OCI-LY1 (cell line): ENCODE results near the gene BUB1.

ENCODE experiments used
- H2AFZ ChIP-seq: fragments of 200-600 bp; sonication (generic), shearing (Covaris generic); 2 replicates; pipeline ENCODE4 v1.6.0; 2014; ENCODE audit warnings: antibody characterized with exemption, mild to moderate bottlenecking, low read length
- H3F3A ChIP-seq: fragments of 200-600 bp; sonication (generic), shearing (Covaris generic); 2 replicates; pipeline ENCODE4 v1.6.0; 2014; ENCODE audit warnings: mild to moderate bottlenecking, antibody characterized with exemption, low read length, moderate library complexity; ENCODE audit not compliant: insufficient read depth
- H3K27ac ChIP-seq: fragments of 200-600 bp; sonication (generic); 2 replicates; pipeline ENCODE4 v1.5.1; 2014; ENCODE audit warnings: low read length, mixed run types, mild to moderate bottlenecking, low read depth; ENCODE audit not compliant: poor library complexity, severe bottlenecking
- H3K27me3 ChIP-seq: fragments of 200-600 bp; sonication (generic); 2 replicates; pipeline ENCODE4 v1.6.0; 2014; ENCODE audit warnings: antibody characterized with exemption, mild to moderate bottlenecking, low read length, moderate library complexity; ENCODE audit not compliant: insufficient read depth
- H3K36me3 ChIP-seq: fragments of 200-600 bp; sonication (generic); 2 replicates; pipeline ENCODE4 v1.6.1; 2014; ENCODE audit warnings: mild to moderate bottlenecking, antibody characterized with exemption, low read length, moderate library complexity, mixed read lengths; ENCODE audit not compliant: insufficient read depth
- H3K4me1 ChIP-seq: fragments of 200-600 bp; sonication (generic); 2 replicates; pipeline ENCODE4 v1.5.1; 2014; ENCODE audit warnings: mild to moderate bottlenecking, low read length, moderate library complexity; ENCODE audit not compliant: insufficient read depth, severe bottlenecking
- H3K4me2 ChIP-seq: fragments of 200-600 bp; sonication (generic), shearing (Covaris generic); 2 replicates; pipeline ENCODE4 v1.6.1; 2014; ENCODE audit warnings: low read length
- H3K4me3 ChIP-seq: fragments of 200-600 bp; sonication (generic); 2 replicates; pipeline ENCODE4 v1.5.1; 2014; ENCODE audit warnings: low read length, low read depth, mild to moderate bottlenecking, mixed read lengths; ENCODE audit not compliant: poor library complexity, severe bottlenecking
- H3K79me2 ChIP-seq: fragments of 200-600 bp; shearing (Covaris generic); 2 replicates; pipeline ENCODE4 v1.6.1; 2016; ENCODE audit warnings: mixed run types, low read length, mixed read lengths; ENCODE audit not compliant: insufficient read depth
- H3K9ac ChIP-seq: fragments of 200-600 bp; sonication (generic), shearing (Covaris generic); 2 replicates; pipeline ENCODE4 v1.6.1; 2014; ENCODE audit warnings: mild to moderate bottlenecking, low read length, mixed read lengths
- H3K9me2 ChIP-seq: fragments of 200-600 bp; sonication (generic), shearing (Covaris generic); 2 replicates; pipeline ENCODE4 v1.6.1; 2014; ENCODE audit warnings: low read depth, mild to moderate bottlenecking, low read length, mixed read lengths
- H3K9me3 ChIP-seq: fragments of 200-600 bp; shearing (Covaris generic); 2 replicates; pipeline ENCODE4 v1.6.1; 2014; ENCODE audit warnings: low read length, mixed read lengths
- H4K20me1 ChIP-seq: fragments of 200-600 bp; sonication (generic), shearing (Covaris generic); 2 replicates; pipeline ENCODE4 v1.6.0; 2016; ENCODE audit warnings: mild to moderate bottlenecking, low read length; ENCODE audit not compliant: insufficient read depth
- EZH2 ChIP-seq: fragments of 200-600 bp; sonication (generic), shearing (Covaris generic); IDR thresholded peaks from 2 replicates; pipeline ENCODE4 v1.8.0; 2017; ENCODE audit warnings: borderline replicate concordance, mixed run types, mild to moderate bottlenecking, antibody characterized with exemption, low read length, moderate library complexity, mixed read lengths
- TF ChIP-seq, protein P1 (sequence below): fragments of 200-600 bp; sonication (generic), shearing (Covaris generic); IDR thresholded peaks from 2 replicates; pipeline ENCODE4 v1.5.1; 2017; ENCODE audit warnings: mild to moderate bottlenecking, antibody characterized with exemption, low read length, moderate library complexity, mixed read lengths

Gene BUB1

DNA sequence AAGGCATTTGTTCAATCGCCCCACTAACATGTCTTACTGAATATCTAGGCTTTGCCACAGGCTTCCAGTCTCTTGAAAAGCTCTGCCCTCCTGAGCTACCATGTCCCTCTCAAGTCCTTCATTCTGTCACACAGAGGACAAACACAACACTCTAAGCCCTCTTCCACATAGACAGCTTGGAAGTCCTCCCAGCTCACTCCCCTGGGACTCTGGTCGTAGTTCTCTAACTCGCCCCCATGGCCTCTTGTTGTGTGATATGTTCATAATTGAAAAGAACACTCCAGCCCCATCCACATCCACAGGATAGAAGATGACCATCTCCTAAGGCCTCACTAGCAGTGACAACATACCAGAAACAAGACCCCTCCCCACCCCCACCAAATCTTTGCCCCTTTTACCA lies 37.9 kb downstream of the BUB1 start:
- no peaks in the 10 kb centered on the region for H3K79me2 ChIP-seq
- H3F3A ChIP-seq, result no peaks in the 10 kb centered on the region
- no peak overlapping the region for H2AFZ ChIP-seq
- peaks cover 83% of the 10 kb centered on the region for H3K36me3 ChIP-seq
- no peaks in the 10 kb centered on the region for H3K4me1 ChIP-seq
- H3K4me2 ChIP-seq, result no peak overlapping the region
- no peak overlapping the region for H3K9ac ChIP-seq
- H3K9me2 ChIP-seq, result no peaks in the 10 kb centered on the region
- no peak for TF ChIP-seq EZH2
- TF ChIP-seq, protein P1, sequence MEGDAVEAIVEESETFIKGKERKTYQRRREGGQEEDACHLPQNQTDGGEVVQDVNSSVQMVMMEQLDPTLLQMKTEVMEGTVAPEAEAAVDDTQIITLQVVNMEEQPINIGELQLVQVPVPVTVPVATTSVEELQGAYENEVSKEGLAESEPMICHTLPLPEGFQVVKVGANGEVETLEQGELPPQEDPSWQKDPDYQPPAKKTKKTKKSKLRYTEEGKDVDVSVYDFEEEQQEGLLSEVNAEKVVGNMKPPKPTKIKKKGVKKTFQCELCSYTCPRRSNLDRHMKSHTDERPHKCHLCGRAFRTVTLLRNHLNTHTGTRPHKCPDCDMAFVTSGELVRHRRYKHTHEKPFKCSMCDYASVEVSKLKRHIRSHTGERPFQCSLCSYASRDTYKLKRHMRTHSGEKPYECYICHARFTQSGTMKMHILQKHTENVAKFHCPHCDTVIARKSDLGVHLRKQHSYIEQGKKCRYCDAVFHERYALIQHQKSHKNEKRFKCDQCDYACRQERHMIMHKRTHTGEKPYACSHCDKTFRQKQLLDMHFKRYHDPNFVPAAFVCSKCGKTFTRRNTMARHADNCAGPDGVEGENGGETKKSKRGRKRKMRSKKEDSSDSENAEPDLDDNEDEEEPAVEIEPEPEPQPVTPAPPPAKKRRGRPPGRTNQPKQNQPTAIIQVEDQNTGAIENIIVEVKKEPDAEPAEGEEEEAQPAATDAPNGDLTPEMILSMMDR, result no peak
- no peaks in the 10 kb centered on the region for H3K9me3 ChIP-seq
- no peaks in the 10 kb centered on the region for H3K27me3 ChIP-seq
- H3K27ac ChIP-seq, result no peak overlapping the region
- no peaks in the 10 kb centered on the region for H4K20me1 ChIP-seq
- H3K4me3 ChIP-seq, result no peak overlapping the region

DNA sequence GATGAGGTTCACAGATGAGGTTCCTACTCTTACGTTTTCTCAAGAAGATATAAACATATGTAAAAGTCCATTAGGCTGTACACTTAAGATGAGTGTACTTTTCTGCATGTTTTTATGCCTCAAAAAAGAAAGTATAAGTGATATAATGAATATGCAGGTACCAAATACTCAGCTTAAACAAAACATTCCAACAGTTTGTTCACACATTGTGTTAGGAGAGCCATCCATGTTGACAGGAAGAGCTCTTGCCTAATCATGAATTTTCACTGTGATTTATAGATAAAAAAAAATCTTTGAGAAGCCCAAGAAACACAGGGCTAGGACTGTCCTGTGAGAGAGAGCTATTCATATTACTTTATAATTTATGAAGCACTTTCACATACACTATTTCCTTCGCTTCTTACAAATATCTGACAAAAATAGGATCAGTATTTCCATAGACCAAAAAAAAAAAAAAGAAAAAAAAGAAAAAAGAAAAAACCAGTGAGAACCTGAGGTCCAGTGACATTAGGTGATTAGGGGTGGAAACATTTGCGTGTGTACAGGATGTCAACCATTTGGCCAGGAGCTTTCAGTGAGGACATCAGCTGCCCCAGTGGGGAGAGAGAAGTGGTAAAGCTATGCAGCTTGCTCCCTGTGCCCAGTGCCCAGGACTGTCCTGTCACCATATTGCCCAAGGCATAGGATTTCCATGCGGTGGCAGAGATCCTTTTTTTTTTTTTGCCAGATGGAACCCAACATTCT lies 38.7 kb downstream of the BUB1 start:
- H2AFZ ChIP-seq, result no peak overlapping the region
- no peaks in the 10 kb centered on the region for H3K9me3 ChIP-seq
- H3K36me3 ChIP-seq, result peaks cover 89% of the 10 kb centered on the region
- TF ChIP-seq, protein P1, result no peak
- no peak for TF ChIP-seq EZH2
- H3K27me3 ChIP-seq, result no peaks in the 10 kb centered on the region
- H3K27ac ChIP-seq, result no peak overlapping the region
- H3K79me2 ChIP-seq, result no peaks in the 10 kb centered on the region
- no peaks in the 10 kb centered on the region for H3K9me2 ChIP-seq
- no peak overlapping the region for H3K9ac ChIP-seq
- H3F3A ChIP-seq, result no peaks in the 10 kb centered on the region
- no peaks in the 10 kb centered on the region for H3K4me1 ChIP-seq
- H4K20me1 ChIP-seq, result no peaks in the 10 kb centered on the region
- no peak overlapping the region for H3K4me2 ChIP-seq
- no peak overlapping the region for H3K4me3 ChIP-seq

DNA sequence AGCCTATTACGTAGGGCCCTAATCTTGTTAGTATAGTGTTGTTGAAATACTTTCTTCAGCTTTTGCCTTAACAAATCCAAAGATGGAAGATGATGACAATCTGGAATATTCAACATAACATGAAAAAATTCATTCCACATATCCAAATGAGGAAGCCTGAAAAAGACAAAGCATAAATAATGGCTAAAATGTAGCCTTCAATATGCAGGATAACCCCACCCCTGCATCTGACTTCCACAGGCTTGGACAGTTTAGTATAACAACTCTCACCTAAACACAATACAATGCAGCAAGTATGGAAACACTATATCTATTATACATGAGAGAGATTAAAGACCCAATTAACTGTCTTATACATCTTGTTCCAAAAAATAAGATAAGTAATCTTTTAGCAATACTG lies 39.9 kb downstream of the BUB1 start:
- Histone ChIP-seq H3K27ac (no peak overlapping the region), H3F3A (no peaks in the 10 kb centered on the region), H3K79me2 (no peaks in the 10 kb centered on the region), H3K9ac (no peak overlapping the region), H3K4me2 (no peak overlapping the region), H2AFZ (no peak overlapping the region), H4K20me1 (no peaks in the 10 kb centered on the region), H3K9me2 (no peaks in the 10 kb centered on the region), H3K4me1 (no peaks in the 10 kb centered on the region), H3K27me3 (no peaks in the 10 kb centered on the region), H3K4me3 (no peak overlapping the region), H3K9me3 (no peaks in the 10 kb centered on the region), H3K36me3 (peaks cover 80% of the 10 kb centered on the region)
- TF ChIP-seq, protein P1, result no peak
- no peak for TF ChIP-seq EZH2
